NCI-H524 treated with DMSO at 0.1 percent for 48 hours (cell line): ENCODE data around the gene KANSL1.
"Not testable (repeated sequence)": the region's sequence is repeated elsewhere in the genome, so short reads cannot be mapped to it uniquely, and the experiment has no call there.

Experiments used
- DNase-seq: peaks from one replicate; lab custom pipeline; 2025; lab: John Stamatoyannopoulos, UW

Gene KANSL1

GRCh38 chr17:46110219-46110618 lies 83.0 kb downstream of the KANSL1 start:
- peak; percentile 37 for DNase-seq

- no peak for DNase-seq
These were observed 83.5 kb downstream of the KANSL1 start for GRCh38 chr17:46109603-46110189.

GRCh38 chr17:46108550-46109110 lies 84.6 kb downstream of the KANSL1 start:
- no peak for DNase-seq

- no peak for DNase-seq
These were observed 85.1 kb downstream of the KANSL1 start for GRCh38 chr17:46108120-46108519.

- no peak for DNase-seq
These were observed 86.1 kb downstream of the KANSL1 start for GRCh38 chr17:46106966-46107644.

- DNase-seq, result not testable (repeated sequence)
These were observed 90.4 kb downstream of the KANSL1 start for GRCh38 chr17:46102806-46103205.

GRCh38 chr17:46101785-46102617 lies 91.2 kb downstream of the KANSL1 start:
- not testable (repeated sequence) for DNase-seq

- DNase-seq, result no peak
These were observed 92.6 kb downstream of the KANSL1 start for GRCh38 chr17:46100590-46100989.

- DNase-seq, result no peak
These were observed 93.4 kb downstream of the KANSL1 start for GRCh38 chr17:46099865-46100264.

GRCh38 chr17:46097497-46097896 lies 95.7 kb downstream of the KANSL1 start:
- no peak for DNase-seq

GRCh38 chr17:46092991-46093390 lies 100.2 kb downstream of the KANSL1 start:
- no peak for DNase-seq

GRCh38 chr17:46090871-46091270 lies 102.4 kb downstream of the KANSL1 start:
- DNase-seq, result no peak

GRCh38 chr17:46089389-46089965 lies 103.8 kb downstream of the KANSL1 start:
- DNase-seq, result no peak

GRCh38 chr17:46088595-46088994 lies 104.6 kb downstream of the KANSL1 start:
- no peak for DNase-seq

- not testable (repeated sequence) for DNase-seq
These were observed 105.4 kb downstream of the KANSL1 start for GRCh38 chr17:46087871-46088270.

GRCh38 chr17:46086821-46087220 lies 106.4 kb downstream of the KANSL1 start:
- no peak for DNase-seq

GRCh38 chr17:46085522-46085921 lies 107.7 kb downstream of the KANSL1 start:
- no peak for DNase-seq

- DNase-seq, result no peak
These were observed 111.0 kb downstream of the KANSL1 start for GRCh38 chr17:46082257-46082656.

GRCh38 chr17:46081018-46081320 lies 112.3 kb downstream of the KANSL1 start:
- no peak for DNase-seq

- DNase-seq, result no peak
These were observed 112.9 kb downstream of the KANSL1 start for GRCh38 chr17:46080118-46081017.

- DNase-seq, result no peak
These were observed 114.6 kb downstream of the KANSL1 start for GRCh38 chr17:46078675-46079074.
